Panc1 (cell line): ENCODE measurements around the gene ENTHD1. TPM values are rescaled to one million over a fixed set of nuclear protein-coding genes. Genes with fewer than 3 reads are reported as not detected.
"Not testable (repeated sequence)": the region's sequence is repeated elsewhere in the genome, so short reads cannot be mapped to it uniquely, and the experiment has no call there.

Source experiments
- ATAC-seq: fragments of 200-7000 bp; cut with Tn5 transposase; 2 replicates; pipeline ENCODE4 v1.9.1; 2020; ENCODE audit warnings: mild to moderate bottlenecking, moderate library complexity
- BruUV-seq: library from RNA; stranded (reverse); fragments of 400-500 nt; replicated peaks from 2 replicates; lab custom pipeline; 2021; lab: Mats Ljungman, UMichigan
- CTCF ChIA-PET: fragments of 300-600 bp; sonication (Branson Sonifier 250); formaldehyde crosslinking; loops from one replicate; lab custom pipeline; 2022; ENCODE audit warnings: antibody characterized with exemption; lab: Charles Lee
- POLR2A ChIA-PET: fragments of 300-600 bp; sonication (Branson Sonifier 250); formaldehyde crosslinking; loops from one replicate; lab custom pipeline; 2022; ENCODE audit warnings: antibody characterized with exemption; lab: Charles Lee
- DNase-seq: peaks from one replicate; pipeline ENCODE4 v3.0.0-alpha.2; 2010; ENCODE audit warnings: low read depth, low spot score
- H3K27ac ChIP-seq: 2 replicates; pipeline ENCODE4 v1.5.1; 2011; ENCODE audit warnings: mild to moderate bottlenecking, low read length, inconsistent platforms
- H3K27me3 ChIP-seq: fragments of 200-500 bp; sonication (Bioruptor generic); 2 replicates; pipeline ENCODE4 v1.6.0; 2014; ENCODE audit warnings: low read length, inconsistent platforms; ENCODE audit not compliant: control insufficient read depth, insufficient read depth
- H3K36me3 ChIP-seq: fragments of 200-500 bp; sonication (Bioruptor generic); 2 replicates; pipeline ENCODE4 v1.5.1; 2014; ENCODE audit warnings: inconsistent platforms, mild to moderate bottlenecking, low read length, moderate library complexity; ENCODE audit not compliant: control insufficient read depth, insufficient read depth
- H3K4me1 ChIP-seq: 2 replicates; pipeline ENCODE4 v1.5.1; 2011; ENCODE audit warnings: inconsistent platforms, mild to moderate bottlenecking, low read length, moderate library complexity; ENCODE audit not compliant: control insufficient read depth, insufficient read depth
- H3K4me3 ChIP-seq, 2 experiments: 2 replicates each; pipeline ENCODE4 v1.5.1; 2011 to 2012; ENCODE audit warnings: low read depth in 2 of 2, low read length in 2 of 2, mild to moderate bottlenecking in 2 of 2, inconsistent platforms in 1 of 2, moderate library complexity in 1 of 2
- H3K9me3 ChIP-seq: fragments of 200-500 bp; sonication (Bioruptor generic); 2 replicates; pipeline ENCODE4 v1.5.1; 2014; ENCODE audit warnings: low read depth, mild to moderate bottlenecking, inconsistent platforms, low read length, moderate library complexity; ENCODE audit not compliant: control insufficient read depth, insufficient read depth
- CTCF ChIP-seq: fragments of 450-650 bp; IDR thresholded peaks from 2 replicates; pipeline ENCODE4 v1.5.1; 2017; ENCODE audit warnings: mild to moderate bottlenecking
- POLR2AphosphoS5 ChIP-seq: IDR thresholded peaks from 2 replicates; pipeline ENCODE4 v1.6.1; 2012; ENCODE audit warnings: mild to moderate bottlenecking, low read depth, low read length, moderate library complexity
- SIN3A ChIP-seq: IDR thresholded peaks from 2 replicates; pipeline ENCODE4 v1.6.1; 2012; ENCODE audit warnings: low read depth, mild to moderate bottlenecking, low read length, moderate library complexity, borderline replicate concordance; ENCODE audit not compliant: insufficient read depth
- TCF7L2 ChIP-seq: IDR thresholded peaks from 2 replicates; pipeline ENCODE4 v1.6.1; 2011; ENCODE audit warnings: mild to moderate bottlenecking, low read depth, low read length, inconsistent platforms
- in situ Hi-C: cut with HindIII; loops from 2 replicates; pipeline ENCODE4 v1.10.0; 2016; ENCODE audit warnings: low sequenced_read_pairs, low pct_unique_long_range_greater_than_20kb
- intact Hi-C: fragments of 100-400 bp; cut with micrococcal nuclease; formaldehyde crosslinking; loops from one replicate; pipeline ENCODE4 v1.10.0; 2022; ENCODE audit not compliant: unreplicated experiment
- total RNA-seq: library from RNA; stranded (reverse); gene quantifications from one replicate; pipeline ENCODE4 v1.2.1, GENCODE V29; 2021; ENCODE audit not compliant: unreplicated experiment
- TF ChIP-seq, protein P1 (sequence below), 2 experiments: IDR thresholded peaks; 2 replicates each; pipeline ENCODE4 v1.6.1; 2011 to 2012; ENCODE audit warnings: low read depth in 2 of 2, control low read depth in 1 of 2, low read length in 1 of 2, mild to moderate bottlenecking in 1 of 2, moderate library complexity in 1 of 2; ENCODE audit not compliant: insufficient read depth in 1 of 2

Gene ENTHD1
- total RNA-seq, 1 experiment from 2014 or later: not detected

DNA sequence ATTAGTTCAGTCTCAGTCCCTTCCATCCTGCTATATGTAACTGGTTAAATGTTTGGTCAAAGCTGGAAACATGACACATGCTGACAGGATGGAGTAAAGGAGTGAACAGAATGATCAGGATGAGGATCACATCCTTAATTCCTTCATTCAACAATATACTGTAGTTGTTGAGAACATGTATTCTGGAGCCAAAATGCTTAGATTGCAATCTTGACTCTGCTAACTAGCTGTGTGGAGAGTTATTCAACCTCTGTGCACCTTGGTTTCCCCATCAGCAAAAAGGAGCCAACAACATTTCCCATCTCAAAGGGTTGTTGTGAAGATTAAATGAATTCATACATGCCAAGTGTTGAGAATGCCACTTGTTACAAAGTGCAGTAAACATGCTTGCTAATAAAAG, 12.8 kb downstream of the ENTHD1 start:
- Histone ChIP-seq H3K36me3 (no peaks in the 10 kb centered on the region), H3K27me3 (peaks cover 9% of the 10 kb centered on the region), H3K4me1 (no peaks in the 10 kb centered on the region), H3K4me3 (no peak overlapping the region), H3K9me3 (no peaks in the 10 kb centered on the region), H3K27ac (no peak overlapping the region)
- ATAC-seq: no peak
- in situ Hi-C loops (no loop called here), intact Hi-C loops (no loop called here)
- TF ChIP-seq CTCF (no peak), SIN3A (no peak), POLR2AphosphoS5 (no peak), TCF7L2 (no peak)
- TF ChIP-seq, protein P1, sequence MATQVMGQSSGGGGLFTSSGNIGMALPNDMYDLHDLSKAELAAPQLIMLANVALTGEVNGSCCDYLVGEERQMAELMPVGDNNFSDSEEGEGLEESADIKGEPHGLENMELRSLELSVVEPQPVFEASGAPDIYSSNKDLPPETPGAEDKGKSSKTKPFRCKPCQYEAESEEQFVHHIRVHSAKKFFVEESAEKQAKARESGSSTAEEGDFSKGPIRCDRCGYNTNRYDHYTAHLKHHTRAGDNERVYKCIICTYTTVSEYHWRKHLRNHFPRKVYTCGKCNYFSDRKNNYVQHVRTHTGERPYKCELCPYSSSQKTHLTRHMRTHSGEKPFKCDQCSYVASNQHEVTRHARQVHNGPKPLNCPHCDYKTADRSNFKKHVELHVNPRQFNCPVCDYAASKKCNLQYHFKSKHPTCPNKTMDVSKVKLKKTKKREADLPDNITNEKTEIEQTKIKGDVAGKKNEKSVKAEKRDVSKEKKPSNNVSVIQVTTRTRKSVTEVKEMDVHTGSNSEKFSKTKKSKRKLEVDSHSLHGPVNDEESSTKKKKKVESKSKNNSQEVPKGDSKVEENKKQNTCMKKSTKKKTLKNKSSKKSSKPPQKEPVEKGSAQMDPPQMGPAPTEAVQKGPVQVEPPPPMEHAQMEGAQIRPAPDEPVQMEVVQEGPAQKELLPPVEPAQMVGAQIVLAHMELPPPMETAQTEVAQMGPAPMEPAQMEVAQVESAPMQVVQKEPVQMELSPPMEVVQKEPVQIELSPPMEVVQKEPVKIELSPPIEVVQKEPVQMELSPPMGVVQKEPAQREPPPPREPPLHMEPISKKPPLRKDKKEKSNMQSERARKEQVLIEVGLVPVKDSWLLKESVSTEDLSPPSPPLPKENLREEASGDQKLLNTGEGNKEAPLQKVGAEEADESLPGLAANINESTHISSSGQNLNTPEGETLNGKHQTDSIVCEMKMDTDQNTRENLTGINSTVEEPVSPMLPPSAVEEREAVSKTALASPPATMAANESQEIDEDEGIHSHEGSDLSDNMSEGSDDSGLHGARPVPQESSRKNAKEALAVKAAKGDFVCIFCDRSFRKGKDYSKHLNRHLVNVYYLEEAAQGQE (IDR thresholded peaks at IDR 0.05; ENCODE audit: insufficient read depth in 1 of 2, low read depth in 2 of 2, low read length in 1 of 2): no peak
- POLR2A ChIA-PET: no interaction called here
- CTCF ChIA-PET: no interaction called here
- DNase-seq: no peak
- BruUV-seq: no TSS peak

- Histone ChIP-seq H3K4me3 (no peak overlapping the region), H3K9me3 (no peaks in the 10 kb centered on the region), H3K4me1 (no peaks in the 10 kb centered on the region), H3K27ac (no peak overlapping the region), H3K27me3 (peaks cover 12% of the 10 kb centered on the region), H3K36me3 (no peaks in the 10 kb centered on the region)
- intact Hi-C loops (no loop called here), in situ Hi-C loops (no loop called here)
- ChIA-PET POLR2A (no interaction called here), CTCF (no interaction called here)
- DNase-seq: no peak
- no peak for ATAC-seq
- no peak for TF ChIP-seq TCF7L2
- TF ChIP-seq, protein P1 (IDR thresholded peaks at IDR 0.05; ENCODE audit: insufficient read depth in 1 of 2, low read depth in 2 of 2, low read length in 1 of 2): no peak
- no TSS peak for BruUV-seq
Observed at GRCh38 chr22:39877079-39877845, 16.3 kb downstream of the ENTHD1 start.

DNA sequence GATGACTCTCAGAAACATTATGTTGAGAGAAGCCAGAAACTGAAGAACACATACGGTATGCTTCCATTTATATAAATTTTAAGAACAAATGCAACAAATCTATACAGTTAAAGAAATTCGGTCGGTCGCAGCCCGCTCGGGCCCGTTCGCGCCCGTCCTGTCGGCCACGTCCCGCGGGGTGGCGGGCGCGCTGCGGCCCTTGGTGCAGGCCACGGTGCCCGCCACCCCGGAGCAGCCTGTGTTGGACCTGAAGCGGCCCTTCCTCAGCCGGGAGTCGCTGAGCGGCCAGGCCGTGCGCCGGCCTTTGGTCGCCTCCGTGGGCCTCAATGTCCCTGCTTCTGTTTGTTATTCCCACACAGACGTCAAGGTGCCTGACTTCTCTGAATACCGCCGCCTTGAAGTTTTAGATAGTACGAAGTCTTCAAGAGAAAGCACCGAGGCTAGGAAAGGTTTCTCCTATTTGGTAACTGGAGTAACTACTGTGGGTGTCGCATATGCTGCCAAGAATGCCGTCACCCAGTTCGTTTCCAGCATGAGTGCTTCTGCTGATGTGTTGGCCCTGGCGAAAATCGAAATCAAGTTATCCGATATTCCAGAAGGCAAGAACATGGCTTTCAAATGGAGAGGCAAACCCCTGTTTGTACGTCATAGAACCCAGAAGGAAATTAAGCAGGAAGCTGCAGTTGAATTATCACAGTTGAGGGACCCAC, 18.2 kb downstream of the ENTHD1 start:
- CTCF ChIA-PET, H3K36me3 ChIP-seq, H3K4me1 ChIP-seq, DNase-seq, POLR2A ChIA-PET, BruUV-seq, H3K27me3 ChIP-seq, ATAC-seq, H3K9me3 ChIP-seq, intact Hi-C loops, in situ Hi-C loops, H3K27ac ChIP-seq: not testable (repeated sequence)
- 0 out of 4 replicates have a peak overlapping the region, but pooled peaks of 1 of the 2 experiments have one; percentile 12 for H3K4me3 ChIP-seq
